RKO (cell line): ENCODE measurements around the gene CLEC3A.
"Not testable (repeated sequence)": the region's sequence is repeated elsewhere in the genome, so short reads cannot be mapped to it uniquely, and the experiment has no call there.

ENCODE experiments used
- DNase-seq: peaks from one replicate; pipeline ENCODE4 v3.0.0-alpha.2; 2016; ENCODE audit warnings: low spot score

Gene CLEC3A

GRCh38 chr16:78022347-78023060 is at the start of gene CLEC3A:
CLEC3A (plus strand) TSS chr16:78022548; CDS start chr16:78022627, 79 bp downstream.
- DNase-seq, result no peak

- DNase-seq, result peak; percentile 29
These were observed 47.5 kb upstream of the CLEC3A start for GRCh38 chr16:77974883-77975282.

GRCh38 chr16:77975942-77976341 is 46.4 kb upstream of the CLEC3A start:
- no peak for DNase-seq

GRCh38 chr16:77977339-77977738 is 45.0 kb upstream of the CLEC3A start:
- DNase-seq, result no peak

- no peak for DNase-seq
These were observed 37.2 kb upstream of the CLEC3A start for GRCh38 chr16:77985111-77985510.

- DNase-seq, result no peak
These were observed 36.2 kb upstream of the CLEC3A start for GRCh38 chr16:77986011-77986740.

- no peak for DNase-seq
These were observed 34.5 kb upstream of the CLEC3A start for GRCh38 chr16:77987810-77988209.

GRCh38 chr16:77989846-77990245 is 32.5 kb upstream of the CLEC3A start:
- no peak for DNase-seq

- no peak for DNase-seq
These were observed 30.6 kb upstream of the CLEC3A start for GRCh38 chr16:77991701-77992100.

- DNase-seq, result not testable (repeated sequence)
These were observed 30.0 kb upstream of the CLEC3A start for GRCh38 chr16:77992381-77992780.

GRCh38 chr16:77993111-77993985 is 29.0 kb upstream of the CLEC3A start:
- no peak for DNase-seq

- no peak for DNase-seq
These were observed 26.4 kb upstream of the CLEC3A start for GRCh38 chr16:77995843-77996455.

- no peak for DNase-seq
These were observed 23.9 kb upstream of the CLEC3A start for GRCh38 chr16:77998350-77999023.

GRCh38 chr16:78001451-78002025 is 20.8 kb upstream of the CLEC3A start:
- no peak for DNase-seq

GRCh38 chr16:78002915-78003538 is 19.3 kb upstream of the CLEC3A start:
- DNase-seq, result peak; percentile 90

- DNase-seq, result no peak
These were observed 17.8 kb upstream of the CLEC3A start for GRCh38 chr16:78004517-78004916.

GRCh38 chr16:78005881-78006280 is 16.5 kb upstream of the CLEC3A start:
- DNase-seq, result no peak

- DNase-seq, result no peak
These were observed 15.2 kb upstream of the CLEC3A start for GRCh38 chr16:78007121-78007520.

GRCh38 chr16:78024159-78024558 is 1.8 kb downstream of the CLEC3A start:
- DNase-seq, result no peak

- no peak for DNase-seq
These were observed 3.3 kb downstream of the CLEC3A start for GRCh38 chr16:78025631-78026030.

GRCh38 chr16:78028018-78028417 is 5.7 kb downstream of the CLEC3A start:
- no peak for DNase-seq
